CD4-positive, alpha-beta T cell treated with Interferon alpha-2 for 1 hour (primary cell): ENCODE data around the gene CSNK2A2.

Source experiments
- DNase-seq, 2 donors: peaks; one replicate each; pipeline ENCODE4 v3.0.0-alpha.2; 2020 to 2022

Gene CSNK2A2

DNA sequence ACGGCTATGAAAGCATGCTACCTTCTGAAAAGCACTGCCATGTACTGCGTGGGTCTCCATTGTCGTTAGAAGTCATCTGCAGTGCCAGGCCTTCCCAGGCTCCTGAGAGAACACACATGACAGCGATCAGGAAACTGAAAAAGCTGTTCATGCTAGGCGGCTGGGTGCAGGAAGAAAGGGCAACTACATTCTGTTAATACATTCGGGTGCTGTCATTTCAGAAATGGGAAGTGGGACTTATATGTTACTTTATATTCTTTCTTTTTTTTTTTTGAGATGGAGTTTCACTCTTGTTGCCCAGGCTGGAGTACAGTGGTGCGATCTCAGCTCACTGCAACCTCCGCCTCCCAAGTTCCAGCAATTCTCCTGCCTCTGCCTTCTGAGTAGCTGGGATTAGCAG, 88.6 kb downstream of the CSNK2A2 start:
- no peak for DNase-seq
